Nasal cavity respiratory epithelium epithelial cell of viscerocranial mucosa (primary cell): ENCODE results near the gene TBCK. TPM values are rescaled to one million over a fixed set of nuclear protein-coding genes. Genes with fewer than 3 reads are reported as not detected.

Source experiments
- total RNA-seq: library from RNA; depleted of rRNA; stranded (reverse); fragments of >200 nt; gene quantifications from 2 replicates; pipeline ENCODE4 v1.2.3, GENCODE V29; 2014

The TBCK gene
- total RNA-seq: 18.8 and 45.3 TPM in 2 replicates

DNA sequence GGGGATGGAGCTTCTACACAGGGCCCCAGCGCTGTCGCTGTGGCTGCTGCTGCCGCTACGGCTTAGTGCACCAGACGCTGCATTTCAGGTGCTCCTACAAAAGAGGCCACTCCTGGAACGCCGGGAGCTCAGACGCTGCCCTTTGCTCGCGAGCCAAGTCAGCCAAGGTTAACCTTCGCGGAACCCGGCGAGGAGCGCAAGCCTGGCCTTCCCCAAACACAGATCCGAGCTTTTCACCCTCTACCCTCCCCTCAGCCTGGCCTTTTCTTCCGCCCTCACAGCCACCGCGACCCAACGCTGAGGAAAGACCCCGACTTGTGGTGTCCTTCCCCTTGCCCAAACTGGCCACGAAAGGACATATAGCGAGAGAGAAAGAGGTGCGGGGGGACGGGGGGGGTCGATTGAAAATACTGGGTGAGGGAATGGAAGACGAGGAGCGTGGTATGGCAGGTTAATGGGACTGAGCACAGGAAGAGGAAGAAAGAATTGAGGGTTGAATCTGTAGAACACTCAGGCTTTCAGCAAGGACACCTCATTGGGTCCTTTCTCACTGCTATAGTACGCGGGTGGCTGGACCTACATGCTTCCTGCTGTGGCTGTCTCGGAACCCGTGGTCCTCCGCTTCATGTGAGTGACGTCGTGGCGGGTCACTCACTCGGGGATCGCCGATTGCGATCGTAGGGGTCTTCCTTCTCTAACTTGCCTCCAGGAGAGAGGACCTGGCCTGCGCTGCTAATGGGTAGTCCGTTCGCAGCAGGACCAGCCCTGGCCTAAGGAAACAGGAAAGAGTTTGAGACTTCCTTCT is at the start of gene TBCK, which contains the start of gene AIMP1:
Gene TBCK (minus strand): TSS at position 242 of the 805 bp plus-strand sequence. CDS start 7,249 bp downstream, outside the sequence.
Gene AIMP1 (plus strand): TSS at position 583 of the 805 bp plus-strand sequence. CDS start 8,460 bp downstream, outside the sequence.

Other genes with a start within 250 kb of the TBCK start
- gene AIMP1, start 341 bp upstream of the TBCK start, total RNA-seq: 23.9 and 36.3 TPM in 2 replicates
- gene GIMD1, start 52.6 kb upstream of the TBCK start, total RNA-seq: not detected in 2 replicates